ENCODE data around the gene JPH2. TPM values are rescaled to one million over a fixed set of nuclear protein-coding genes. Genes with fewer than 3 reads are reported as not detected.

Gene JPH2
- polyA plus RNA-seq, 1 experiment: 14.7 TPM

- POLR2A ChIA-PET: no interaction called here
- no peak for TF ChIP-seq CTCF (IDR thresholded peaks at IDR 0.05; ENCODE audit: insufficient read depth, low read depth, low read length)
- DNase-seq (ENCODE audit: low read depth): no peak
- no peaks in the 10 kb centered on the region for H3K36me3 ChIP-seq (ENCODE audit: control insufficient read depth, insufficient read depth, low read length)
- no peak overlapping the region for H3K4me3 ChIP-seq (ENCODE audit: low read depth, low read length)
- H3K27me3 ChIP-seq (ENCODE audit: control insufficient read depth, insufficient read depth, low read length): no peaks in the 10 kb centered on the region
- CTCF ChIA-PET: interaction anchor here (1.7 kb wide), 1 partner anchor 30 kb away, joined by 7 read pairs; no protein-coding TSS in a partner anchor
Observed at GRCh38 chr20:44160133-44160532, 26.9 kb downstream of the JPH2 start.

- H3K4me3 ChIP-seq (ENCODE audit: low read depth, low read length): no peak overlapping the region
- ChIA-PET POLR2A (no interaction called here), CTCF (no interaction called here)
- H3K27me3 ChIP-seq (ENCODE audit: control insufficient read depth, insufficient read depth, low read length): no peaks in the 10 kb centered on the region
- H3K36me3 ChIP-seq (ENCODE audit: control insufficient read depth, insufficient read depth, low read length): no peaks in the 10 kb centered on the region
- no peak for TF ChIP-seq CTCF (IDR thresholded peaks at IDR 0.05; ENCODE audit: insufficient read depth, low read depth, low read length)
- DNase-seq (ENCODE audit: low read depth): no peak
Observed at GRCh38 chr20:44159711-44160110, 27.3 kb downstream of the JPH2 start.

GRCh38 chr20:44159125-44159524 lies 27.9 kb downstream of the JPH2 start:
- Histone ChIP-seq H3K4me3 (ENCODE audit: low read depth, low read length) (no peak overlapping the region), H3K36me3 (ENCODE audit: control insufficient read depth, insufficient read depth, low read length) (no peaks in the 10 kb centered on the region), H3K27me3 (ENCODE audit: control insufficient read depth, insufficient read depth, low read length) (no peaks in the 10 kb centered on the region)
- POLR2A ChIA-PET: no interaction called here
- DNase-seq (ENCODE audit: low read depth): no peak
- CTCF ChIA-PET: interaction anchor here (1.1 kb wide), 2 partner anchors 21 to 43 kb away, joined by 3 read pairs; no protein-coding TSS in a partner anchor
- TF ChIP-seq CTCF (IDR thresholded peaks at IDR 0.05; ENCODE audit: insufficient read depth, low read depth, low read length): no peak

GRCh38 chr20:44157061-44157460 lies 29.9 kb downstream of the JPH2 start:
- H3K27me3 ChIP-seq (ENCODE audit: control insufficient read depth, insufficient read depth, low read length): no peaks in the 10 kb centered on the region
- no peak for DNase-seq (ENCODE audit: low read depth)
- TF ChIP-seq CTCF (IDR thresholded peaks at IDR 0.05; ENCODE audit: insufficient read depth, low read depth, low read length): no peak
- ChIA-PET POLR2A (no interaction called here), CTCF (interaction anchor here (0.6 to 0.8 kb wide), 2 partner anchors 33 to 822 kb away, joined by 3 read pairs; no protein-coding TSS in a partner anchor)
- no peak overlapping the region for H3K4me3 ChIP-seq (ENCODE audit: low read depth, low read length)
- H3K36me3 ChIP-seq (ENCODE audit: control insufficient read depth, insufficient read depth, low read length): no peaks in the 10 kb centered on the region

- ChIA-PET POLR2A (no interaction called here), CTCF (interaction anchor here (0.7 to 3.0 kb wide), 11 partner anchors 11 to 761 kb away, joined by 3 to 18 read pairs (median 3); no protein-coding TSS in a partner anchor)
- H3K27me3 ChIP-seq (ENCODE audit: control insufficient read depth, insufficient read depth, low read length): no peaks in the 10 kb centered on the region
- H3K36me3 ChIP-seq (ENCODE audit: control insufficient read depth, insufficient read depth, low read length): no peaks in the 10 kb centered on the region; the same call in 1 of the 2 replicates
- peak; percentile 34 for DNase-seq (ENCODE audit: low read depth)
- 0 out of 2 replicates have a peak, but pooled peaks have one; percentile 13 for TF ChIP-seq CTCF (IDR thresholded peaks at IDR 0.05; ENCODE audit: insufficient read depth, low read depth, low read length)
- H3K4me3 ChIP-seq (ENCODE audit: low read depth, low read length): no peak overlapping the region
Observed at GRCh38 chr20:44154521-44155001, 32.4 kb downstream of the JPH2 start.

Data from BJ (cell line).